Astrocyte (in vitro differentiated cells and primary cell): ENCODE results near the gene ZNF177. TPM values are rescaled to one million over a fixed set of nuclear protein-coding genes. Genes with fewer than 3 reads are reported as not detected.

Experiments
- DNase-seq: peaks from one replicate; pipeline ENCODE4 v3.0.0-alpha.2; 2010; ENCODE audit warnings: low read depth
- FAIRE-seq: peaks from 2 replicates; lab custom pipeline; 2011; peaks lifted over from hg19 to GRCh38; lab: Jason Lieb, UNC
- H2AFZ ChIP-seq: 2 replicates; pipeline ENCODE4 v1.6.0; 2012; ENCODE audit warnings: low read depth, low read length, inconsistent platforms
- H3K27ac ChIP-seq: 2 replicates; pipeline ENCODE4 v1.5.1; 2011; ENCODE audit warnings: low read depth, low read length, inconsistent platforms
- H3K27me3 ChIP-seq: 2 replicates; pipeline ENCODE4 v1.6.0; 2011; ENCODE audit warnings: low read length, inconsistent platforms; ENCODE audit not compliant: insufficient read depth
- H3K36me3 ChIP-seq: 2 replicates; pipeline ENCODE4 v1.5.1; 2011; ENCODE audit warnings: low read length, inconsistent platforms; ENCODE audit not compliant: insufficient read depth
- H3K4me1 ChIP-seq: 2 replicates; pipeline ENCODE4 v1.5.1; 2011; ENCODE audit warnings: low read length, inconsistent platforms; ENCODE audit not compliant: insufficient read depth
- H3K4me2 ChIP-seq: 2 replicates; pipeline ENCODE4 v1.6.0; 2012; ENCODE audit warnings: low read length, inconsistent platforms
- H3K4me3 ChIP-seq: 2 replicates; pipeline ENCODE4 v1.5.1; 2011; ENCODE audit warnings: low read depth, mild to moderate bottlenecking, low read length, inconsistent platforms; ENCODE audit not compliant: insufficient read depth
- H3K79me2 ChIP-seq: 2 replicates; pipeline ENCODE4 v1.6.0; 2012; ENCODE audit warnings: mild to moderate bottlenecking, low read length, inconsistent platforms; ENCODE audit not compliant: insufficient read depth
- H3K9ac ChIP-seq: 2 replicates; pipeline ENCODE4 v1.6.0; 2012; ENCODE audit warnings: mild to moderate bottlenecking, low read length, inconsistent platforms
- H3K9me3 ChIP-seq: 2 replicates; pipeline ENCODE4 v1.5.1; 2012; ENCODE audit warnings: low read depth, mild to moderate bottlenecking, low read length, inconsistent platforms; ENCODE audit not compliant: insufficient read depth
- H4K20me1 ChIP-seq: 2 replicates; pipeline ENCODE4 v1.6.0; 2012; ENCODE audit warnings: low read length, inconsistent platforms; ENCODE audit not compliant: insufficient read depth
- H3K27ac Mint-ChIP-seq: one replicate; pipeline ENCODE4 v1.8.0; 2021; ENCODE audit warnings: mild to moderate bottlenecking, mixed read lengths; ENCODE audit not compliant: unreplicated experiment
- H3K27me3 Mint-ChIP-seq: one replicate; pipeline ENCODE4 v1.8.0; 2021; ENCODE audit warnings: low read depth, mixed read lengths; ENCODE audit not compliant: unreplicated experiment
- H3K36me3 Mint-ChIP-seq: one replicate; pipeline ENCODE4 v1.8.0; 2021; ENCODE audit warnings: low read depth, mixed read lengths; ENCODE audit not compliant: unreplicated experiment
- H3K4me1 Mint-ChIP-seq: one replicate; pipeline ENCODE4 v1.8.0; 2021; ENCODE audit warnings: low read depth, mixed read lengths; ENCODE audit not compliant: unreplicated experiment
- H3K4me3 Mint-ChIP-seq: one replicate; pipeline ENCODE4 v1.8.0; 2021; ENCODE audit warnings: mild to moderate bottlenecking, moderate library complexity, mixed read lengths; ENCODE audit not compliant: unreplicated experiment
- H3K9me3 Mint-ChIP-seq: one replicate; pipeline ENCODE4 v1.8.0; 2021; ENCODE audit warnings: mild to moderate bottlenecking, mixed read lengths; ENCODE audit not compliant: unreplicated experiment
- EZH2 ChIP-seq: IDR thresholded peaks from 2 replicates; pipeline ENCODE4 v1.6.1; 2012; ENCODE audit warnings: mild to moderate bottlenecking, low read length, inconsistent platforms; ENCODE audit not compliant: insufficient read depth
- total RNA-seq: library from RNA; stranded (reverse); gene quantifications from 2 replicates; pipeline ENCODE4 v1.2.1, GENCODE V29; 2021
- TF ChIP-seq, protein P1 (sequence below): IDR thresholded peaks from 2 replicates; pipeline ENCODE4 v1.5.1; 2011; ENCODE audit warnings: low read depth, mild to moderate bottlenecking, inconsistent platforms, low read length, moderate library complexity; ENCODE audit not compliant: insufficient read depth

ZNF177 gene
- total RNA-seq, 1 donor from 2014 or later = 1.2 TPM

GRCh38 chr19:9427941-9428340 is 65.1 kb downstream of the ZNF177 start:
- Histone ChIP-seq H3K4me1 (no peaks in the 10 kb centered on the region), H3K9ac (no peak overlapping the region), H2AFZ (no peak overlapping the region), H3K9me3 (peaks cover 7% of the 10 kb centered on the region), H4K20me1 (no peaks in the 10 kb centered on the region), H3K4me2 (no peak overlapping the region), H3K79me2 (peaks cover under 1% of the 10 kb centered on the region), H3K36me3 (peaks cover 9% of the 10 kb centered on the region), H3K27me3 (no peaks in the 10 kb centered on the region), H3K4me3 (no peak overlapping the region), H3K27ac (no peak overlapping the region)
- no peak for FAIRE-seq
- TF ChIP-seq, protein P1, sequence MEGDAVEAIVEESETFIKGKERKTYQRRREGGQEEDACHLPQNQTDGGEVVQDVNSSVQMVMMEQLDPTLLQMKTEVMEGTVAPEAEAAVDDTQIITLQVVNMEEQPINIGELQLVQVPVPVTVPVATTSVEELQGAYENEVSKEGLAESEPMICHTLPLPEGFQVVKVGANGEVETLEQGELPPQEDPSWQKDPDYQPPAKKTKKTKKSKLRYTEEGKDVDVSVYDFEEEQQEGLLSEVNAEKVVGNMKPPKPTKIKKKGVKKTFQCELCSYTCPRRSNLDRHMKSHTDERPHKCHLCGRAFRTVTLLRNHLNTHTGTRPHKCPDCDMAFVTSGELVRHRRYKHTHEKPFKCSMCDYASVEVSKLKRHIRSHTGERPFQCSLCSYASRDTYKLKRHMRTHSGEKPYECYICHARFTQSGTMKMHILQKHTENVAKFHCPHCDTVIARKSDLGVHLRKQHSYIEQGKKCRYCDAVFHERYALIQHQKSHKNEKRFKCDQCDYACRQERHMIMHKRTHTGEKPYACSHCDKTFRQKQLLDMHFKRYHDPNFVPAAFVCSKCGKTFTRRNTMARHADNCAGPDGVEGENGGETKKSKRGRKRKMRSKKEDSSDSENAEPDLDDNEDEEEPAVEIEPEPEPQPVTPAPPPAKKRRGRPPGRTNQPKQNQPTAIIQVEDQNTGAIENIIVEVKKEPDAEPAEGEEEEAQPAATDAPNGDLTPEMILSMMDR = no peak
- TF ChIP-seq EZH2 = no peak
- no peaks in the 10 kb centered on the region for H3K4me1 Mint-ChIP-seq
- peaks cover 7% of the 10 kb centered on the region for H3K9me3 Mint-ChIP-seq
- no peak for DNase-seq
- H3K4me3 Mint-ChIP-seq = no peak overlapping the region
- peaks cover 38% of the 10 kb centered on the region for H3K36me3 Mint-ChIP-seq
- H3K27ac Mint-ChIP-seq = no peak overlapping the region
- no peaks in the 10 kb centered on the region for H3K27me3 Mint-ChIP-seq

GRCh38 chr19:9430444-9430843 is 67.6 kb downstream of the ZNF177 start:
- Mint-ChIP-seq H3K4me3 (no peak overlapping the region), H3K36me3 (peaks cover 29% of the 10 kb centered on the region)
- FAIRE-seq = no peak

GRCh38 chr19:9431475-9431874 is 68.7 kb downstream of the ZNF177 start:
- peaks cover 30% of the 10 kb centered on the region for H3K36me3 Mint-ChIP-seq
- H3K27me3 Mint-ChIP-seq = no peaks in the 10 kb centered on the region
- no peaks in the 10 kb centered on the region for H4K20me1 ChIP-seq
- no peak overlapping the region for H3K9ac ChIP-seq
- FAIRE-seq (no peak), DNase-seq (no peak)
- peaks cover 3% of the 10 kb centered on the region for H3K9me3 ChIP-seq
- H3K36me3 ChIP-seq = peaks cover 5% of the 10 kb centered on the region
- H3K79me2 ChIP-seq = peaks cover 19% of the 10 kb centered on the region
- H3K4me3 ChIP-seq = no peak overlapping the region
- peaks cover 6% of the 10 kb centered on the region for H3K4me1 Mint-ChIP-seq
- peaks cover 3% of the 10 kb centered on the region for H3K9me3 Mint-ChIP-seq
- no peaks in the 10 kb centered on the region for H3K4me1 ChIP-seq
- no peak overlapping the region for H3K4me3 Mint-ChIP-seq
- H3K4me2 ChIP-seq = no peak overlapping the region
- TF ChIP-seq, protein P1 = no peak
- TF ChIP-seq EZH2 = no peak
- H2AFZ ChIP-seq = no peak overlapping the region
- H3K27ac Mint-ChIP-seq = no peak overlapping the region
- H3K27me3 ChIP-seq = no peaks in the 10 kb centered on the region
- H3K27ac ChIP-seq = no peak overlapping the region

More at GRCh38 chr19:9430444-9430843, 67.6 kb downstream of the ZNF177 start:
- no peaks in the 10 kb centered on the region for H3K27me3 Mint-ChIP-seq
- H4K20me1 ChIP-seq = no peaks in the 10 kb centered on the region
- TF ChIP-seq, protein P1 = no peak
- no peak for TF ChIP-seq EZH2
- H3K4me3 ChIP-seq = no peak overlapping the region
- DNase-seq = no peak
- no peak overlapping the region for H3K27ac Mint-ChIP-seq
- H3K4me1 Mint-ChIP-seq = peaks cover 6% of the 10 kb centered on the region
- no peak overlapping the region for H3K27ac ChIP-seq
- H3K4me1 ChIP-seq = no peaks in the 10 kb centered on the region
- H3K9me3 ChIP-seq = peaks cover 3% of the 10 kb centered on the region
- H3K9ac ChIP-seq = no peak overlapping the region
- peaks cover 19% of the 10 kb centered on the region for H3K79me2 ChIP-seq
- no peak overlapping the region for H2AFZ ChIP-seq
- no peaks in the 10 kb centered on the region for H3K27me3 ChIP-seq
- peaks cover 5% of the 10 kb centered on the region for H3K36me3 ChIP-seq
- no peak overlapping the region for H3K4me2 ChIP-seq
- H3K9me3 Mint-ChIP-seq = peaks cover 3% of the 10 kb centered on the region

Other genes starting within 250 kb of the ZNF177 start
- gene OR7G1, start 247.2 kb upstream of the ZNF177 start, total RNA-seq = not detected in 2 replicates
- gene OR7G3, start 236.1 kb upstream of the ZNF177 start, total RNA-seq = not detected in 2 replicates
- 32.8 and 32.9 TPM in 2 replicates for gene ZNF317, start 222.6 kb upstream of the ZNF177 start, total RNA-seq
- not detected in 2 replicates for gene OR7D2, start 184.0 kb upstream of the ZNF177 start, total RNA-seq
- not detected in 2 replicates for gene OR7D4, start 143.4 kb upstream of the ZNF177 start, total RNA-seq
- not detected in 2 replicates for gene OR7E24, start 112.1 kb upstream of the ZNF177 start, total RNA-seq
- gene ZNF699, start 53.2 kb upstream of the ZNF177 start, total RNA-seq = 2.8 and 3.0 TPM in 2 replicates
- 4.7 and 5.5 TPM in 2 replicates for gene ZNF559, start 38.8 kb upstream of the ZNF177 start, total RNA-seq
- gene ZNF266, start 72.6 kb downstream of the ZNF177 start, total RNA-seq = 14.7 and 15.5 TPM in 2 replicates
- not detected in 2 replicates for gene ZNF560, start 135.6 kb downstream of the ZNF177 start, total RNA-seq
- gene ZNF426, start 175.6 kb downstream of the ZNF177 start, total RNA-seq = 31.8 and 34.8 TPM in 2 replicates
- 60.0 and 72.6 TPM in 2 replicates for gene ZNF121, start 221.5 kb downstream of the ZNF177 start, total RNA-seq